Stimulated activated CD4-positive, alpha-beta T cell treated with anti-CD3 and anti-CD28 coated beads, Interleukin-2, amount 100 ng/mL, for 4 hours (primary cell): ENCODE measurements around the gene SPINK8.
"Not testable (repeated sequence)": the region's sequence is repeated elsewhere in the genome, so short reads cannot be mapped to it uniquely, and the experiment has no call there.

Experiments used
- DNase-seq: peaks from one replicate; pipeline ENCODE4 v3.0.0-alpha.2; 2020; ENCODE audit warnings: low read depth

The SPINK8 gene

DNA sequence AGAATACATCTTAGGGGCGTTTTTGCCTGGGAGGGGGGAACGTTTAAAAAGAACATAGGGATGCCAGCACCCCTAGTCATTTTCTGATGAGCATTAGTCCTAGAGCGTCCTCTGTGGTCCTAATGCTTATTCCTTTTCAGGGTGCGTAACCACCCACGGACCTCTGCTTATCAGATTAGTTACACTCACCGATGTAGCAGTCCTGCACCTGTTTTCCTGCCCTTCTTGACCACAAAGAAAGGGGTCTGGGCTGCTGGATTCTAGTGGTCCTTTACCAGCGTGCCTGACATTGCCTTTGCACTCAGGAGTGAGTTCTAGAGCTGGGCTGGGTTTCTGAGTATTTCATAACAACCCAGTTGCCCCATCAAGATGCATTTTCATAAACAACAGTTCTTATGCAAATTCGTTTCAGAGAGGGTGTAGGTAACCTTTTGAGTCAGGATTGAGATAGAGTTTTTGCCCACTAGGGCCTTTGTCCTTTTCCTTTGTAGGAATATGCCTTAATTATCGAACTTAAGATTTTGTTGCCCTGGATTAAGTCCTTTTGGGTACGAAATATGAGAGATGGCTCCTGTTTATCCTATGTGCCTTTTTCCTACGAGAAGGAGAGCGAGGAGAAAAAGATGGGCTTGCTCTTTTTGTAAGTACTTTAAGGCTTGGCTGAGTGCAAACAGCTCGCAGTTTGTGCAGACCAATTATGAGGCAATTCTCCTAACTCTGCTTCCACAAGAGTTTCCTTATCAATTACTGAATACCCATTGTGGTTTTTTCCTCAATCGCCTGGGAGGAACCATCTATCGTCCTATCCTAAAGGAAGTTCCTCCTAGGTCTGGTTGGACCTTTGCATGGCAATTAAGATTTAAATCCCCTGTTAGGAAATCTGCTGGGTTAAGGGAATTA is at the start of gene SPINK8:
Gene SPINK8, minus strand, starts transcription at position 316 of the 900 bp plus-strand sequence. CDS start 5,320 bp downstream, outside the sequence.
- DNase-seq: not testable (repeated sequence)

DNA sequence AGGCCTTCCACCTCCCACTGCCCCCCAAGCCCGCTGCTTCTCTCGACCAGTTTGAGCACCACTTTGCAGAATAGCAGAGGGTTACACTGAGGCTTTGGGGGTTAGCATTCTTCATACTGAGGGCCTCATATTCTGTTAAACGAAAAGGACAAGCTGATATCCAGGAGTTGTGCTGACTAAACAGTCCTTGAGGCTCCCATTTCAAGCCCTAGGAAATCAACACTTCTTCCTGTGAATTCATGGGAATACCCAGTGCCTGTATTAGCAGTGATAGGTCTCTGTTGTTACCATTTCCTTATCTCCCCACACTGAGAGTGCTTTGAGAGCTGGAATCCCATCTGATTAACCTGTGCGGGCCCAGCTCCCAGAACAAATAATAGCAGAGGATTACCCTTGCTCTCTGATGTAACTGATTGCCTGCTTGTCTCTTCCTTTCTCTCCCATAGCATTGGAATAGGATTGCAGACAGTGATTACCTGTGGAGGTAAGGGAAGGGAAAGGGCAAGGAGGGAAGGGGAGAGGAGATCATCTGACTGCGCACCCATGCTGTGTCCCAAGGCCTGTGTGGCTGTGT is 39.5 kb upstream of the SPINK8 start:
- no peak for DNase-seq

DNA sequence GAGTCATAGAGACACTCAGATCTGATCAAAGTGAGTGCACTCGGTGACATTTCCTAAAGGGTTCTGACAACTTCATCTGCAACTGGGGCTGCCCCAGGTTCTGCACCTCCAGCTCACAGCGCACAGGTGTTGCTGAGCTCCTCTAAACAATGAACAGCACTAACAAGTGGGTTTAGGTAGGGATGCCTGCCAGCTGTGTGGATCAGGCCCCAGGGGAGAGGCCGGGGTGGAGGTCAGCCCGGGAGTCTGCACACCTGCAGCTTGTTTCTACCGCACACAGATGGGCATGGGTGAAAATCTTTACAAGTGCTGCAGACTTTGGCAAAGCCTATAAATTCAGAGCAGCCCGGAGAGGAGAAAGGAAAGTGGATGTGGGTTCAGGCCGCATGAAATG is 38.9 kb upstream of the SPINK8 start:
- DNase-seq: no peak

DNA sequence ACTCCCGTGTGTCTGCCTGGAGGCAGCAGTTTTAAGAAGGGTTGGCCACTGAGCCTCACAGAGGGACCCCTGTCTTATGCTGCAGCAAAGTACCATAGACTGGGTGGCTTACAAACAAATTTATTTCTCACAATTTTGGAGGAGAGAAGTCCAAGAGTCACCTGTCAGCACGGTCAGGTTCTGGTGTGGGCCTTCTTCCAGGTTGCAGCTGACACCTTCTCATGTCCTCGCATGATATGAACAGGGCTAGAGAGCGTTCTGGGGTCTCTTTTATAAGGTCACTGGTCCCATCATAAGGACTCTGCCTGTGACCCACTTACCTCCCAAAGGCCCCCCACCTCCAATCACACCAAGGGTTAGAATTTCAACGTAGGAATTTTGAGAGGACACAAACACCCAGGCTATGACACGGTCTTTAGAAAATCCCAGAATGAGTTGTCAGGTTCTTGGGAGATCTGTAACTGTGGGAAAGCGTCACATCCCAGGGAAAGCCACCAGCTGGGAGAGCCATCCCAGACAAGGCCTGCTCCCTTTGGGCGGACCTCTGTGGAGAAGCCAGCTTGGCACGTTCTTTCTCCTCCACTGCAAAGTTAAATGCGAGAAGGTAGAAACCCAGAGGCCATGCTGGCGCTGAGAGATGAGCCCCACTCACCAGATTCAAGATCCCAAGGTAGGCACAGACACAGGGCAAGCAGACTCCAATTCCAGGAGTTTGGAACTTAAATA is 38.4 kb upstream of the SPINK8 start, which contains the start of gene FBXW12:
Gene FBXW12, plus strand, starts transcription at position 569 of the 726 bp plus-strand sequence. CDS start 549 bp downstream, outside the sequence.
- no peak for DNase-seq

GRCh38 chr3:48370333-48370713 is 36.9 kb upstream of the SPINK8 start:
- no peak for DNase-seq

DNA sequence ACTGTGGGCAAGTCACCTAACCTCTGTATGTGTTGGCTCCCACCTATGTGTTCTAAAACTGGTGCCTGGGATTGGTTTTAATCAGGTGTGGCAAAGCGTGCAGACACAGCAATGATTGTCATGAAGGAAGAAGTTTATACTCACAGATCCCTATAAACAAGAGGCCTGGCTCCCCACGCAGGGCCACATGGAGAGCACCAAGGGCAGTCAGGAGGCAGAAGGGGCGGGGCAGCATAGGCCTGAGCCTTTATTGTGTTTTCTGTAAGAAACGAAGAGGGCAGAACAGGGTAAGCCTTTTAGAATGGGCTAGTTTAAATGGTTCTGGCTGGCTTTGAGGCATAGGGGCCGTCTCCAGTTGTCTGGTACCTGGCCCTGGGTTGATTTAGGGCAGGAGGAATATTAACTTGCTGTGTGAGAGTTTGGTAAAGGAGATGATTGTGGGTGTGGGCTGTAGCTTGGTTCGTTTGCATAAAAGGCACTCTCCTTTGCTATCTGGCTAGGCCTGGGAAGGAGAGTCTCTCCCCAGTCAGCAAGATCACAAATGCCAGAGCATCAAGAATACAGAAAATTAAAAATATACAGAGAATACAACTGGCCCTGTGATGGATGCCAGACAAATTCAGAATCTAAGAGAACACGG is 36.4 kb upstream of the SPINK8 start:
- no peak for DNase-seq

GRCh38 chr3:48367201-48367600 is 33.7 kb upstream of the SPINK8 start:
- no peak for DNase-seq

- DNase-seq: no peak
Measured at GRCh38 chr3:48364840-48365239, 31.4 kb upstream of the SPINK8 start.

GRCh38 chr3:48361928-48362327 is 28.5 kb upstream of the SPINK8 start:
- DNase-seq: no peak

- DNase-seq: no peak
Measured at GRCh38 chr3:48356419-48356818, 23.0 kb upstream of the SPINK8 start.

- no peak for DNase-seq
Measured at GRCh38 chr3:48353987-48354386, 20.5 kb upstream of the SPINK8 start.

DNA sequence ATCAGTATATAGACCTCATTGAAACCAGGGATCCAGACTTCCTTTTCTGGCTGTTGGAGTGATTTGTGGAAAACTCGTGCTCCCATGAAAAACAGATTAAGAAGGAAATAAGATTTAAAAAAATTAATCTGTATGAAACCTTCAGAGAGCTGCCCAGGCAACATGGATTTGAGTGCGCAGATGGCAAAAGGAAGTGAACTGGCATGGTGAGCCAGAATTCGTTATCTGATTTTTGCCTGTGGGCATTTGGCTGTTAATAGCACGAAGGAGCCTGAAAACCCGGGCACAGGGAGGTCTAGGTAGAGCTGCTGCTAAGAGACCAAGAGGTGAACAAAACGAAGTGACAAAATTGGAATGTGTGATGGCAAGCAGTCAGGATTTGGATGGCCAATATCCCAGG is 19.1 kb upstream of the SPINK8 start:
- DNase-seq: no peak

DNA sequence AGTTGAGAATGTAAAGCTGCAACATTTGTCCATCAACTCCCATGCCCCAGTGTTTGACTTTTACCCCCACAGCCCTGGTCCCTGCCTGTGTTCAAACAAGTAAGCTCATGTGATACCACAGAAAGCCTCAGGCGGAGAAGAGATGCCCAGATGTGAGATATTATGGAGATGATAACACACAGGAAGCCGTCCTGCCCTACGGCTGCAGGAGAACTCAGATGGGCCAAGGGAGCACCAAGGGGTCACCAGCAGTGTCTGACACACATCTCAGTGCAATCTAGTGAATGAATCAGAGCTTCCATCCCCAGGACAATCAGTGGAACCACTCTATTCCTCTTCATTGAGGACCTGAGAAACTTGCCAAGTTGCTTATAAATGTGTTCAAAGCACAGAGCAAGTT is 14.0 kb upstream of the SPINK8 start:
- no peak for DNase-seq

- no peak for DNase-seq
Measured at GRCh38 chr3:48345946-48346572, 12.6 kb upstream of the SPINK8 start.

- no peak for DNase-seq
Measured at GRCh38 chr3:48344867-48345507, 11.5 kb upstream of the SPINK8 start.

DNA sequence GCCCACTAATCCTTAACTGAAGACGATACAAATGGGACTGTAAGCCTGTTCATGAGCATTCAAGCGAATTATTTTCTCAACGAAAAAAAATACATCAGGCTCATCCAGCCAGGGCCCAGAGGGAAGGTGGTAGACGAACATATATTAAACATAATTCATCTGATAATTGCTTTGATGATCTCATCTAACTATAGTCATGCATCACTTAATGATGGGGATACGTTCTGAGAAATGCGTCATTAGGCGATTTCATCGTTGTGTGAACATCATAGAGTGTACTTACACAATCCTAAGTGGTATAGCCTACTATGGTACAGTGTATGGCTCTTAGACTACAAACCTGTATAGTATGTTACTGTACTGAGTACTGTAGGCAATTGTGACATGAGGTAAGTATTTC is 10.0 kb upstream of the SPINK8 start:
- DNase-seq: no peak

DNA sequence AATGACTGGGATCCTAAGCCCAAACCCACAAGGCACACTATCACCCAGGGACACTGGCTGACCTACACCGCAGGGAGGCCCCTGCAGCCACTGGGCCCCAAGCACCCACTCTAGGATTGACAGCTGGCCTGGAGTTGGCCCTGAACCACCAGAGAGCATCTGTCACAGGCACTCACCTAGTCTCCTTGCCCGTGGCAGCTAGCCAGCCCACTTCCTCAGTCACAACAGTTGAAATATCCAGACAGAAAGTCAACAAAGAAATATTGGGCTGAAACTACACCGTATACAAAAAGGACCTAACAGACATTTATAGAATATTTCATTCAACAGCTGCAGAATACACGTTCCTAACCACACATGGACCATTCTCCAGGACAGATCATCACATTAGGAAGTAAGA is 5.2 kb upstream of the SPINK8 start:
- DNase-seq: no peak

DNA sequence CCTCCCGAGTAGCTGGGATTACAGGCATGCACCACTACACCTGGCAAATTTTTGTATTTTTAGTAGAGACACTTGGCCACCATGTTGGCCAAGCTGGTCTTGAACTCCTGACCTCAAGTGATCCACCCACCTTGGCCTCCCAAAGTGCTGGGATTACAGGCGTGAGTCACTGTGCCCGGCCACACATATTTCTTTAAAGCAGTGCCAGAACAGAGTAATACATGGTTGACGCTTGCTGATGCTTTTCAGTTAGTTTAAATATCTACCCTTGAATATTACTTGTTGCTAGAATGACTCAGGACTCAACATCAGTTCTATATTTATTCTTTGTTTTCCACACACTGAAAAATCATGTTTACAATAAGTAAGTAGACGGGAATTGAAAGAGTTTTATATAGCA is 4.1 kb upstream of the SPINK8 start:
- DNase-seq: not testable (repeated sequence)

DNA sequence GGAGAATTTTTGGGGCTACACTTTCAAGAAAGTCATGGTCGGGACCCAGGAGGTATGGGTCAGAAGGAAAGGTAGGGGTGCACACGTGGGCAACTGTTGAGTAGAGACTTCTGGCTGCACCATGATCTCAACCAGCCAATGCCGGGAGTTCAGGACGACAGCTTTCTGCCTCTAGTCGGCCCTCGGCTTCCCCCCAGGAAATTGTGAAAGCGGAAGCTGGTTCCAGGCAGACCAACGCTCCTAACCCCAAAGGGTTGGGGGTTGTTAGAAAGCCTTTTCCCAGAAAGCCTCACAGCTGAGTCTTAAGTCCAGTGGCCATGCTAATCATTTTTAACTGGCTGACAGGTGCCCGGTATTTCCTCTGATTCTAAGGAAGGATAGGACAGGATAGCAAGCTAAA is 1.8 kb upstream of the SPINK8 start:
- DNase-seq: not testable (repeated sequence)

- DNase-seq: no peak
Measured at GRCh38 chr3:48334605-48335004, 1.1 kb upstream of the SPINK8 start.

DNA sequence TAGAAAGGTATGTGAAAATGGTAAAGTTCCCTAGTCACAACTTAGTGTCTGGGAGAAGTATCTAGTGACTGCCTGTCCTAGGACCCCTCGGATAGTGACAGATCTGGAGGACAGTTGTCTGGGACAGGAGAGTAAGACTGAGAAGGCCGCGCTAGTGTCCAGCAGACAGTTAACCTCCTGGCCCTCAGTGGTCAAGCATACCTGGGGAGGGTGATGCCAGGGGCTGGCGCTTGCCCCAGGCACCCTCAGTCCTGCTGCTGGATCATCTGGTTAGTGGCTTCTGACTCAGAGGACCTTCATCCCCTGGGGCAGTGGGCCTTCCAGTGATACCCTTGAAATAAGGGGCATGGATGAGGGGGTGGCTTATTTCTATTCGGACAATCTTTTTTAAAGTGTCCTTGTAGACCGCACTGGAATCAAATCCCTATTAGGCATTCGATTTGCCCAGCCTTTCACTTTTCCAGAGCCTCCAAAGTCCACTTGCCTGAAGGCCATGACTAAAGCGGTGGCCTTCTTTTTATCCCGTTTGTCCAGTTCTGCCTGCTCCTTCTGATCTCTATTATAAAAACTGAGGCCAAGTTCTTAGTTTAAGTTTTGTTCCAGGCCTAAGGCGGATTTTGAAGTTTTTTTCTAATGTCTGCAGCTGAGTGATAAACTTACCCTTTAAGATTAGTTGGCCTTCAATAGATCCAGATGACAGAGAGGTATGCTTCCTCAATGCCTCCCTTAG is 1.6 kb downstream of the SPINK8 start:
- DNase-seq: not testable (repeated sequence)
